ENCODE results near the gene MRTFA. TPM values are rescaled to one million over a fixed set of nuclear protein-coding genes. Genes with fewer than 3 reads are reported as not detected.
"Not testable (repeated sequence)": the region's sequence is repeated elsewhere in the genome, so short reads cannot be mapped to it uniquely, and the experiment has no call there.

The MRTFA gene
- total and polyA plus RNA-seq, 10 donors: 17.6 to 138 (median 83.9) TPM

- peaks cover 0 to 11% (median 0%) of the 10 kb centered on the region in 6 donors for H3K4me1 ChIP-seq
- no peak overlapping the region for H3K27ac ChIP-seq
- H3K36me3 ChIP-seq: no peaks in the 10 kb centered on the region
- no peak for DNase-seq
- WGBS, 5 donors: 91 to 98% (median 93%) methylated on average over 7 of the region's 7 CpGs
- intact Hi-C loops (cut with DNase I; ENCODE audit: low total_unique reads): no loop called here
- no peak overlapping the region for H3K4me3 ChIP-seq
- H3K9me3 ChIP-seq: no peaks in the 10 kb centered on the region
- H3K27me3 ChIP-seq (replicated peaks in 1 of 7): no peaks in the 10 kb centered on the region
- TF ChIP-seq POLR2AphosphoS5 (IDR thresholded peaks at IDR 0.05) (no peak), CTCF (IDR thresholded peaks at IDR 0.05 in 8 of 11, conservative IDR thresholded peaks at IDR 0.05 in 3 of 11) (no peak), POLR2A (IDR thresholded peaks at IDR 0.05) (no peak)
These were observed 25.2 kb upstream of the MRTFA start for GRCh38 chr22:40661671-40662070.

- TF ChIP-seq POLR2A (IDR thresholded peaks at IDR 0.05): no peak
- no peak for TF ChIP-seq CTCF (IDR thresholded peaks at IDR 0.05 in 8 of 11, conservative IDR thresholded peaks at IDR 0.05 in 3 of 11)
- TF ChIP-seq POLR2AphosphoS5 (IDR thresholded peaks at IDR 0.05): no peak
- no peak overlapping the region for H3K4me3 ChIP-seq
- 34 to 59% (median 50%) methylated on average over 3 of the region's 3 CpGs for WGBS, 5 donors
- H3K27me3 ChIP-seq (replicated peaks in 1 of 7): no peaks in the 10 kb centered on the region
- H3K4me1 ChIP-seq: peaks cover 0 to 11% (median 0%) of the 10 kb centered on the region in 6 donors
- no peaks in the 10 kb centered on the region for H3K9me3 ChIP-seq
- H3K27ac ChIP-seq: no peak overlapping the region
- no peaks in the 10 kb centered on the region for H3K36me3 ChIP-seq
- DNase-seq: no peak
- intact Hi-C loops (cut with DNase I; ENCODE audit: low total_unique reads): no loop called here
These were observed 24.2 kb upstream of the MRTFA start for GRCh38 chr22:40660730-40661129.

- intact Hi-C loops (cut with DNase I; ENCODE audit: low total_unique reads): no loop called here
- no peak overlapping the region for H3K27ac ChIP-seq
- no peaks in the 10 kb centered on the region for H3K36me3 ChIP-seq
- no peak overlapping the region for H3K4me3 ChIP-seq
- DNase-seq: no peak
- peaks cover 0 to 21% (median 6%) of the 10 kb centered on the region in 6 donors for H3K4me1 ChIP-seq
- WGBS, 5 donors: 87 to 93% (median 91%) methylated on average over 6 of the region's 6 CpGs
- no peaks in the 10 kb centered on the region for H3K27me3 ChIP-seq (replicated peaks in 1 of 7)
- TF ChIP-seq POLR2AphosphoS5 (IDR thresholded peaks at IDR 0.05) (no peak), POLR2A (IDR thresholded peaks at IDR 0.05) (no peak), CTCF (IDR thresholded peaks at IDR 0.05 in 8 of 11, conservative IDR thresholded peaks at IDR 0.05 in 3 of 11) (no peak)
- H3K9me3 ChIP-seq: no peaks in the 10 kb centered on the region
These were observed 22.6 kb upstream of the MRTFA start for GRCh38 chr22:40659166-40659565.

GRCh38 chr22:40656651-40657050 is 20.1 kb upstream of the MRTFA start:
- H3K27me3 ChIP-seq (replicated peaks in 1 of 7); intact Hi-C loops (cut with DNase I; ENCODE audit: low total_unique reads); H3K4me3 ChIP-seq; H3K9me3 ChIP-seq; DNase-seq; H3K27ac ChIP-seq; H3K36me3 ChIP-seq: not testable (repeated sequence)
- WGBS, 5 donors: 92 to 98% (median 96%) methylated on average over 10 of the region's 10 CpGs
- H3K4me1 ChIP-seq: peaks cover 0 to 43% (median 7%) of the 10 kb centered on the region in 6 donors

GRCh38 chr22:40655941-40656340 is 19.4 kb upstream of the MRTFA start:
- intact Hi-C loops (cut with DNase I; ENCODE audit: low total_unique reads); H3K36me3 ChIP-seq; DNase-seq; H3K27ac ChIP-seq; H3K27me3 ChIP-seq (replicated peaks in 1 of 7); H3K9me3 ChIP-seq; H3K4me3 ChIP-seq: not testable (repeated sequence)
- peaks cover 0 to 44% (median 6%) of the 10 kb centered on the region in 6 donors for H3K4me1 ChIP-seq
- WGBS, 5 donors: 87 to 96% (median 90%) methylated on average over 3 of the region's 3 CpGs
